Measurements from ENCODE around the gene PTMA.

The PTMA gene

GRCh38 chr2:231677632-231678104 lies 30.7 kb upstream of the PTMA start:
- peak; percentile 90 for DNase-seq

GRCh38 chr2:231679908-231680284 lies 28.4 kb upstream of the PTMA start:
- DNase-seq = no peak

DNA sequence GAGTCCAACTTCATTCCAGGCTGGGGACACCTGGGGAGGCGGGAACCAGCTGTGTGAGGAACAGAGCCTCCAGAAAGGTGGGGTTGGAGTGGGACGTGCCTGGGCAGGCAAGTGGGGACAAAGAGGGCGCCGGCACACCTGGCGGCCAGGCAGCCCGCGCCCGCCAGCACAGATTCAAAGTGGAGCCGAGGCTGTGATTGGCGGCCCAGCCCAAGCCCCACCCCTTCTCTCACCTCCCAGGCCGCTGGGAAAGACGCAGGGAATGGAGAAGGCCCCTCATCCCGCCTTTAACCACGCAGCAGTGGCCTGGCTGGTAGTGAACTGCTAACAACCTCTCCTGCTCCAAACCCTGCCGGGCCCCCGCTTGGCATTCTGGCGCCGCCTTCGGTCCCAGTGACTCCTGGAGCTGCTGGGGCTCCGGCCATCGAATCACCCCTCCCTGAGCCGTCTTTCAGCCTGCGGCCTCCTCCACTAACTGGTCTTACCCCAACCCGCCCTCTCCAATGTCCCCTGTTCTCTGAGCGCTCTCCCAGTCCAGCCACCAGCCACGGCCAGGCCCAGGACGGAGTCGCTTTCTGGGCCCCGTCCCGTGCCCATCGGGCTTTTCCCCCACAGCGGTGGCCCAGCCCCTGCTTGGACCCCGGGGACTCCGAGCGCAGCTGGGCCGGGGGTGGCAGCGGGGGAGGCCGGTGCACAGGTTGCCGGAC lies 27.9 kb upstream of the PTMA start:
- no peak for DNase-seq

- DNase-seq = peak; percentile 93
These were observed 27.1 kb upstream of the PTMA start for GRCh38 chr2:231680992-231681852.

DNA sequence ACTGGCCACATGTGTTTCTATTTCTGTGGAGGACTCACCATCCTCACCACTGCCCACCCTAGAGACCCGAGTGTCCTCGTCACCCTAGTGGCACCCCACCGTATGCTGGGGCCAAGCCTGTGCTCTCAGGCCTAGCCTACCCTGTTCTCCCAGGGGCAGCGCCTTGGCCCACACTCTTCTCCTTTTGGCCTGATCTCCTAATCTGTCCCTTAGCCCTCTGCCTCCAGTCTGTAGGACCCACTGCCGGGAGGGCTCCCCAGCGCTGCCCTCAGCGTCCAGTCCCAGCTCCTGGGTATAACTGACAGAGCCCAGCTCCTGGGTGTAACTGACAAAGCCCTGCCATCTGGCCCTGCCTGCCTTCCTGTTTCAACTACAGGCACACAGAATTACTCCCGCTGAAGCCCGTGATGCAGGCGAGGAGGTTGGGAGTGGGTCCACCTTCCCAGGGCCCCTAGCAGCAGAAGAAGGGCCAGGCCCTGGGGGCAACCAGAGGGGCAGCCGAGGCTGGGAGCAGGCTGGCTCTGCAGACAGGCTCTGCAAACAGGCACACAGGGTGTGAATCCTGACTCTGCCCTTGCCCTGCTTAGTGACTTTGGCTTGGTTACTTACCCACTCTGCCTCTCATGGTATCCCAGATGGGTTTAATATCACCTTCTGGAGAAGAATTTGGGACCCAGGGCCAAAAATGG lies 25.6 kb upstream of the PTMA start:
- DNase-seq = no peak

- peak; percentile 50 for DNase-seq
These were observed 24.8 kb upstream of the PTMA start for GRCh38 chr2:231683292-231684235.

GRCh38 chr2:231684314-231685223 lies 23.8 kb upstream of the PTMA start:
- no peak for DNase-seq

DNA sequence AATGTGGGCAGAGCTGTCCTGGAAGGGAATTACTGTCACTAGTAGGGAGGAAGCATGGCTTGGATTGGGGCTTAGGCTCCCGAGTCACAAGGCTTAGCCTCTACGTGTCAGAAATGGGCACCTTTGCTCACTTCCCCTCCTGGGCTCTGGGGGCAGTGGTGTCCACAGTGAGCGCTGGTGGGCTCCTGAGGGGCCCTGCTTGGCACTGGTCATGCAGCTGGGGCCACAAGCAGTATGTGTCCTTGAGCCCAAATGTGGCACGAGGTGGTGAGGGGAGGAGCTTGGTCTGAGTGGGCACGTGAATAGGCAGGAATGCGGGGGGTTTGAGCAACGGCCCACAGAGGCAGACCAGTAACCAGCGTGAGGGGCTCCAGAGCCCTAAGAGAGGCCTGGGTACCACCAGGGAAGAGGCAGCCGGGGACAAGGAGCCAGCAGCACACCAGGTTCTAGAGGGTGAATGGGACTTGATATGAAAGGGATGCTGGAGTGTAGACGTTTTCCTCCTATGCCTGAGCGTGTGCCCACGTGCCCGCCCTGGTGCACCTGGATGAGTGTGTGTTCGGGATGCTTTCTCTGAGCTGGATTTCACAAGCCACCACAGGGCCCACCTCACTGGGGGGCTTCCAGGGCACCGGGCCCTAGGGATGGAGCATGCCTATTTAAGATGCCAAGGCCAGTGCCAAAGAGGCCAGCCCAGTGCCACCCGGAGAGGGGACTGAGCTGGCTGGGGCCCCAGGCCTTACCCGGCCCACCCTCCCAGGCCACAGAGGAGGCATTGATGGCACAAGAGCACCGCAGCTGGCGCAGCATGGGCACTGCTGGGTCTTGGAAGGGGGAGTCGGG lies 22.8 kb upstream of the PTMA start:
- no peak for DNase-seq

DNA sequence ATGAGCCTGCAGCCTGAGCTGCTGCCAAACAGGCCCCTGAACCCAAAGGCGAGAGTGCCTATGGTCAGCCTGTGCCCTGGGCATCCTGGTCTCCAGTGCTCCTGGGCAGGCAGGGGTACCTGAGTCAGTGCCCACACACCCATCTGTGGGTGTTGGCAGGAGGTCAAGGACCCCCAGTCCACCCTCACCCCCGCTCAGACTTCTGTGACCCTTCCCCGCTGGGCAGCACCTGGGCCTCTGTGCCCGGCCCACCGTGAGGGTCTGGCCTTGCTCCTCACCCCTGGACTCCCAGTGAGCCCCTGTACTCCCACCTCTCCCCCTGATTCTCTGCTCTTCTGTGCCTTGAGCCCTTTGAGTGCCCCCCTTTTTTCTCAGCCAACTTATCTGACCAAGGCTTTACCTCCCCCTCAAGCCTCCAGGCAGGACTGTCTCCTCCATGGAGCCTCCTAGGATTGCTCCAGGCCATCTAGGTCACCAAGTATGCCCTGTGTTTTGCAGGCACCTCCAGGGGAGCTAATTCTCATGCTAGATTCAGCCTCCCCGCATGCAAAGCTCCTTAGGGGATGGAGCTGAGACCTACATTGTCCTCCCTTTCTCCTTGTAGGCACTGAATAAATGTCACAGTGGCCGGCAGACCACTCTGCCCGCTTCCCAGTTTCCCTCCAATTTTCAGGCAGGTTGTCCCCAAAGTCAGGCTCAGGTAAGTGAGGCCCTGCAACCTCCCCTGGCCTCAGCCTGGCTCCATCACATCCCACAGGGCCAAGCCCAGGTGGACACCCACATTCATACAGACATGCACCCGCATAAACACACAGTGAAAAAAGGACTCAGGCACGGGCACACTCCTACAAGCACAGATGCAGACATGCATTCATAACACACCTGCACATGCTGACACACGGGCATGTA lies 21.9 kb upstream of the PTMA start:
- no peak for DNase-seq

GRCh38 chr2:231687133-231687852 lies 21.0 kb upstream of the PTMA start:
- peak; percentile 63 for DNase-seq

DNA sequence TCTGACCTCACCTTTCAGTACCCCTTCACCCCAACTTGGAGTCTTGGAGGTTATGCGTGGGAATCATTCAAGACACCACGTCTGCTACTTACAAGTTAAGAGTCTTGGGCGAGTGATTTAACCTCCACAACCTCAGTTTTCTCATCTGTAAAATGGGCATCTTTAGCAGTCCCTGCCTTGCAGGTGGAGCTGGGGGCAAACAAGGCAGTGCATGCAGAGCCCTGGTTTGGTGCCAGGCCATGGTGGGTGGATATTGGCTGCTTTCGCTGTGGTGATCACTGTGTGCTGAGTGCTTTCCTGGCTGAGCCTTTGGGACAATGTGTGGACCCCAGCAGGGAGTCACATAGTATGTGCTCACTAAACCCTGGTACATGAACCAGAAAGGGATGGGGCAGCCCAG lies 20.4 kb upstream of the PTMA start:
- no peak for DNase-seq

GRCh38 chr2:231688719-231689118 lies 19.6 kb upstream of the PTMA start:
- DNase-seq = no peak

DNA sequence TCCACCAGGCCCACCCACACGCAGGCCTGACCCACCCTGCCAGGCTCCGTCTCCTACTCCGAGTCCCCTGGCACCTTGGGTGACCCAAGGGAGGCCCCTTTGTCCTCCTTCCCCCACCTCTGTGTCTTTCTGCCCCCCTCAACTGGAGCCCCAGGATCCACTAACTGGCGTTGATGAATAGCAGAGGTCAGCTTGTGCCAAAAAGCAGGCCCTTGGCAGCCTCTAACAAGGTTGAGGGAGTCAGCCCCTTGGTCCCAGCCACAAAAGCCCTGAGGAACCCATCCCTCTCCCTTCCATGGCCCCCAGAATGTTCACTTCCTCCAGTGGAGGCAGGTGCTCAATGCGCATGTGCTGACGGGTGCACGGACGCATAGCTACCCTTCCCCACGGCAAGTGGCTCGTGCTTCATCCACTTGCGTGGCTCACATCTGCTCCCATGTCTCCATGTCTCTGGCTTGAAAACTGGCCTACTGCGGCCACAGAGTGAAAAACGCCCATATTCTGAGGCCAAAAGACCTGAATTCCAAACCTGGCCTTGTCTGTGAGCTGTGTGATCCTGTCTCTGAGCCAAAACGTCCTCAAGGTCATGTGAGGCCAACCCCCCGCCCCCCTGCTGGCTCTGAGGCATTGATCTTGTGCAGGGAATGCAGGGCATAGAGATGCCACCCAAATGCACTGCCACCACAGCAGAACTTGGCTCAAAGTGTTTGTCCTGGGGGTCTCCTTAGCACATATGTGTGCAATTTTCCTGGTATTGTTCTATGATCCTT lies 19.0 kb upstream of the PTMA start:
- no peak for DNase-seq

DNA sequence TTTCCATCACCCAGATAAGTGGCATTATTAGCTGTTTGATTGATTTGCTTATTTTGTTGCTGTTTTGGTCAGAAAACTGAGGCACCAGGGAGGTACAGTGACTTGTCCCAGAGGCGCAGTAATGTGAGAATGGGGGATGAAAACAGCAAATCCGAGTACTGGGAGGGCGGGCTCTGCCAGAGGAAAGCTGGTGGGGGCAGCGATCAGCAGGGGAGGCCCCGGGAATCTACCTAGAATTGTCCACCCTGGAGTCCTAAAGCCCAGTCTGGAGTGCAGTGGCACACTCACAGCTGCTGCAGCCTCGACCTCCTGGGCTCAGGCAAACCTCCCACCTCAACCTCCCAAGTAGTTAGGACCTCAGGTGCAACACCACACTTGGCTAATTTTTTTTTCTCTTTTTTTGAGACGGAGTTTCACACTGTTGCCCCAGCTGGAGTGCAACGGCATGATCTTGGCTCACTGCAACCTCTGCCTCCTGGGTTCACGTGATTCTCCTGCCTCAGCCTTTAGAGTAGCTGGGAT lies 17.0 kb upstream of the PTMA start:
- no peak for DNase-seq

GRCh38 chr2:231692847-231693246 lies 15.5 kb upstream of the PTMA start:
- no peak for DNase-seq

- no peak for DNase-seq
These were observed 14.4 kb upstream of the PTMA start for GRCh38 chr2:231693956-231694355.

GRCh38 chr2:231696004-231696367 lies 12.3 kb upstream of the PTMA start:
- DNase-seq = no peak

DNA sequence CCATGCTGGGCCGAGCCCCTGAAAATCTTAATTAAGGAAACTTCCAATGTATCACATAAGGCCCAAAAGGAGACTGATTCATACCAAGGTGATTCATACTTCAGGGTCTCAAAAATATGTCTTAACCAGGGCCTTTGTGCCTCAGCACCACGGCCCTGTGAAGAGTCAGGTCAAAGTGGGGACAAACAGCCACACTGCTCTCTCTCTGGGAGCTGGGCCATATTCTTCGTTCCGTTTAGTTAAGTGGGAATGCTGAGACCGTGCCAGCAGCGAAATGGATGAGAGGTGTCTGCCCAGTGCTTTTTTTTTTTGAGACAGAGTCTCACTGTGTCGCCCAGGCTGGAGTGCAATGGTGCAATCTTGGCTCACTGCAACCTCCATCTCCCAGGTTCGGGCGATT lies 9.3 kb upstream of the PTMA start:
- DNase-seq = no peak
